GM18858 (cell line): ENCODE measurements around the gene DCN.
"Not testable (repeated sequence)": the region's sequence is repeated elsewhere in the genome, so short reads cannot be mapped to it uniquely, and the experiment has no call there.

ENCODE experiments used
- ATAC-seq: cut with Tn5 transposase; IDR thresholded peaks from one replicate; pipeline ENCODE4 v1.9.1; 2021; ENCODE audit not compliant: unreplicated experiment

DCN gene

GRCh38 chr12:91182636-91183455 lies at the start of gene DCN:
Gene DCN (minus strand): TSS chr12:91182817. CDS start chr12:91178552, 4,265 bp downstream.
- ATAC-seq = no peak

- ATAC-seq = no peak
Measured at GRCh38 chr12:91230841-91231240, 48.2 kb upstream of the DCN start.

GRCh38 chr12:91226951-91227350 lies 44.3 kb upstream of the DCN start:
- ATAC-seq = no peak

- no peak for ATAC-seq
Measured at GRCh38 chr12:91225316-91225715, 42.7 kb upstream of the DCN start.

GRCh38 chr12:91224401-91224800 lies 41.8 kb upstream of the DCN start:
- no peak for ATAC-seq

- no peak for ATAC-seq
Measured at GRCh38 chr12:91222746-91223145, 40.1 kb upstream of the DCN start.

GRCh38 chr12:91219919-91220318 lies 37.3 kb upstream of the DCN start:
- ATAC-seq = no peak

GRCh38 chr12:91219511-91219910 lies 36.9 kb upstream of the DCN start:
- no peak for ATAC-seq

GRCh38 chr12:91216871-91217270 lies 34.3 kb upstream of the DCN start:
- no peak for ATAC-seq

GRCh38 chr12:91215940-91216454 lies 33.4 kb upstream of the DCN start:
- no peak for ATAC-seq

- no peak for ATAC-seq
Measured at GRCh38 chr12:91211866-91212265, 29.2 kb upstream of the DCN start.

GRCh38 chr12:91210618-91211017 lies 28.0 kb upstream of the DCN start:
- ATAC-seq = no peak

- ATAC-seq = no peak
Measured at GRCh38 chr12:91210144-91210543, 27.5 kb upstream of the DCN start.

GRCh38 chr12:91207301-91207700 lies 24.7 kb upstream of the DCN start:
- not testable (repeated sequence) for ATAC-seq

GRCh38 chr12:91205811-91206210 lies 23.2 kb upstream of the DCN start:
- ATAC-seq = no peak

- no peak for ATAC-seq
Measured at GRCh38 chr12:91204421-91204820, 21.8 kb upstream of the DCN start.

- no peak for ATAC-seq
Measured at GRCh38 chr12:91203610-91204009, 21.0 kb upstream of the DCN start.

- no peak for ATAC-seq
Measured at GRCh38 chr12:91202390-91202789, 19.8 kb upstream of the DCN start.

- no peak for ATAC-seq
Measured at GRCh38 chr12:91196436-91196835, 13.8 kb upstream of the DCN start.

- ATAC-seq = no peak
Measured at GRCh38 chr12:91194500-91194899, 11.9 kb upstream of the DCN start.

- ATAC-seq = no peak
Measured at GRCh38 chr12:91191513-91192111, 9.0 kb upstream of the DCN start.

GRCh38 chr12:91189516-91189915 lies 6.9 kb upstream of the DCN start:
- no peak for ATAC-seq
